GM12874 (cell line): ENCODE measurements around the gene OVCA2.

Experiments
- CTCF ChIP-seq: IDR thresholded peaks from 2 replicates; pipeline ENCODE4 v1.5.1; 2011; ENCODE audit warnings: low read depth, mild to moderate bottlenecking, control low read depth, low read length, moderate library complexity; ENCODE audit not compliant: insufficient read depth

Gene OVCA2

GRCh38 chr17:2050300-2051060 is 8.7 kb downstream of the OVCA2 start:
- TF ChIP-seq CTCF, result 0 out of 2 replicates have a peak, but pooled peaks have one; percentile 9

DNA sequence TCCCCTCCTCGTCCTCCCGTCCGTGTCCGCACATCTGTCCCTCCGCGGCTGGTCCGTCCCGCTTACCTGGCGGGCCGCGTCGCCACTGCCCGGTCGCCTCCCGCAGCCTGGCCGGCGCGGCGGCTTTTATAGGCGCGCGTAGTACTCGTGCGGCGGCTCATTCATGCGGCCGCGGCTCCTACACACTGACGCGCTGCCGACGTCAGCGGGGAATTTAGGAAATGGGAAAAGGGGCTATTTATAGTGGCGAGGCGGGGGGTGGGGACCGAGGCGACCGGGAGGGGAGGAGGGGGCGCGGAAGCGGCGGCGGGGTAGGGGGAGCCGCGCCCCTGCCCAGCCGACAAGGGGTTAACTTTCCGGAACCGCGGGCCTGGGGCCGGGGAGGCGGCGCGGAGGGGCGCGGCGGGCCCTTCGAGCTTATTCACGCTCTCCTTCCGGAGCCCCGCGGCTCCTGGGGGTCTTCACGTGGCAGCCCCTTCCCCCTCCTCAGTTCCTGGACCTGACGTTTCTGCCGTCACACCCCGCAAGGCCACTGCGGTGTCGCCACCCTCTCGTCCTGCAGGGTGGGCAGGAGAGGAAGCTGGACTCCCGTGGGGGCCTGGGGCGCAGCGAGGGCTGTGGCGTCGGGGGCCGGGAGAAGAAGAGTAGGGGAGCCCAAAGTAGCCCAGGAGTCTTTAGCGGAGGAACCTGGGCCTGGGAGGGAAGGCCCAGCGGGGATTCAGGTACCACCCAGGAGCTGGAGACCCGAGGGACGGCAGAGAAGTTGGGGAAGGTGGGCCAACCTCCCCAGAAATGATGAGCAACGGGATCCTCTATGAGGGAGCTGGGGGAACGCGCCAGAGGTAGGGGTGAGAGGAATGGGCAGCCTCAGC is 9.5 kb downstream of the OVCA2 start:
- no peak for TF ChIP-seq CTCF

DNA sequence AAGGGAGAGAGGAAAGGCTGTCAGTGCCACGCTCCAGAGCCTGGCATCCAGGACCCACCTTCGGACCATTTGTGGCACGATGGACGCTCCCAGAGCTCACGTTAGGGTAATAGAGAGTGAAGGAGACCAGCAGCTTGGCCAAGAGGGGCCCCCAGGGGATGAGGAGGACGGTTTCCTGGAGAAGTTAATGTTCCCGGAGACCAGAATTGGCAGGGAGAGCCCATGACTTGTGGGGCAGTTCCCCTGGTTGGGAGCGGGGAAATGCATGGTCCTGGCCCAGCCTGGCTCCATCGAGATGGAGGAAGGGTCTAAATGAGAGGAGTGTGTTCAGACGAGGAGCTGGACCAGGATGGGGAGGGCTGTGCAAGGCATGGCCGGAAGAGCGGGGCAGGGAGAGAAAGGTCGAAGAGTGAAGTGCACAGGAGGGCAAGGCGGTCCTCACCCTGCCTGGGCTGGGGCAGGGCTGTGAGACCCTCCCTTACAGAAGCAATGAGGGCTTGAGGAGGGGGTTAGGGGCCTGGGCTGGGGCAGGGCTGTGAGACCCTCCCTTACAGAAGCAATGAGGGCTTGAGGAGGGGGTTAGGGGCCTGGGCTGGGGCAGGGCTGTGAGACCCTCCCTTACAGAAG is 10.2 kb downstream of the OVCA2 start:
- TF ChIP-seq CTCF, result no peak

- peak; percentile 85 for TF ChIP-seq CTCF
These were observed 11.8 kb downstream of the OVCA2 start for GRCh38 chr17:2053380-2054261.

DNA sequence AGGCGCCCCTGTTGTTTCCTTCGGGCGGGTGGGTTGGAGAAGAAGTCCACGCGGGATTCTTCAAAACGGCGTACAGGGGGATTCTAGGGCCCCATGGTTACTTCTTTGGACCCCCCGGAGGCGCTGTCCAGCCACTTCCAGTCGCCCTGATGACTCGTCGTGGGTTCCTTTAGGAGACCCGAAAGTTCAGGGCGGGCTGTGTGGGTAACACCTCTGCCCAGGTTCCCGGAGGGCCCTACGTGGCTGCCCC is 12.4 kb downstream of the OVCA2 start:
- no peak for TF ChIP-seq CTCF

DNA sequence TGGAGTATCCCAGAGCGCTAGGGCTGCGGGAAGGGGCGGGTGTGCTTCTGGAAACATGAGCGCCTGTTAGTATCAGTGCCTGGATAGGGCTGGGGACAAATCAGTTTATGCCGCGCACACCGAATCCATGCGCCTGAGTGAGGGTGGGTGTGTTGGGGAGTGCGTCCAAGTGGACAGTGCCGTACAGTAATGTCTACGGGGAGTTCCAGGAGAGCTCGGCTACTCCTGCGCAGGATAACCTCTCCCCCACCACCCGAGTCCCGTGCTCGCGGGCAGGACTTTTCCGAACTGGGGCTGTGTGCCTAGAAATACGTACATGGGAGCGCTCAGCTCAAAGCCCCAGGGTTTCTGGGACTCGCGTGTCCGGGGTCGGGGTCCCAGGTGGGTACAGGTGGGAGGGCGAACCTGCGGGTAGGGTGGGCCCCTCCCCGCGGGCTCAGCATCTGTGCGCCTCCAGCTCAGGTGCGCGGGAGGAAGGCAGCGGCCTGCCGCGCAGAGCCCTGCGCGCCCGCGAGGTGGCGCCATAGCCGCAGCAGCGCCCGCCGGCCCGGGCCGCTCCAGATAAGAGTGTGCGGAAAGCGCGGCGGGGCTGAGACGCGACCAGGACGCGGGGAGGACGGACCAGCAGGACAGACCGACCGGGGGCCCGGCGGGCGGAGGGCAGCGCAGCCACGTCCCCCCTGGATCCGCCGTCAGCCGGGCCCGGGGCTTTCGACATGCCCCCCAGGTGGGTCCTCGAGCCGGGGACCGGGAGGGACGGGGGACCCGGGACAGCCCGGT is 12.9 kb downstream of the OVCA2 start, which contains the start of gene HIC1:
Gene HIC1 (plus strand): TSS at position 592 of the 780 bp plus-strand sequence. CDS start 1,588 bp downstream, outside the sequence.
- TF ChIP-seq CTCF, result peak; percentile 93
